GM08714 (cell line): ENCODE results near the gene MYL3.
"Not testable (repeated sequence)": the region's sequence is repeated elsewhere in the genome, so short reads cannot be mapped to it uniquely, and the experiment has no call there.

ENCODE experiments used
- H3K4me3 ChIP-seq: fragments of 200-500 bp; sonication (Bioruptor generic); 2 replicates; pipeline ENCODE4 v1.5.1; 2014; ENCODE audit warnings: mild to moderate bottlenecking, low read length, inconsistent platforms
- ZNF274 ChIP-seq: IDR thresholded peaks from 2 replicates; pipeline ENCODE4 v1.6.1; 2012; ENCODE audit warnings: mild to moderate bottlenecking, low read depth, low read length

MYL3 gene

DNA sequence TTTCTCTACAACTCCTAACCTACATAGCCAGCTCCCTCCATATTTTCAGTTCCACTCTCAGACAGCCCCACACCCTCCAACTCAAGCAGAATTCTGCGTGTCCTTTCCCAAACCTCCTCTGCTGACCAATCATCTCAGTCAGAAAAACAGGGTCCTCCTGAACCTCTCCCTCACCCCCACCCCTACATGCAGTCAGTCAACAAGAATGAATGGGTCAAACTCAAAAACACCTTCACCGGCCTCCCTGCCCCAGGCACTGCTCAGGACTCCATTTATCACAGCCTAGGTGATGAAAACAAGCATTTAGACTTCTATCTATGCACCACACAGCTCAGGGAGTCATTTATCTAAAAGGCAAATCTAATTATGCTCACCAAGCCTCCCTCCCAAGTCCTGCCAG is 32.4 kb downstream of the MYL3 start:
- no peak overlapping the region for H3K4me3 ChIP-seq
- TF ChIP-seq ZNF274: no peak

DNA sequence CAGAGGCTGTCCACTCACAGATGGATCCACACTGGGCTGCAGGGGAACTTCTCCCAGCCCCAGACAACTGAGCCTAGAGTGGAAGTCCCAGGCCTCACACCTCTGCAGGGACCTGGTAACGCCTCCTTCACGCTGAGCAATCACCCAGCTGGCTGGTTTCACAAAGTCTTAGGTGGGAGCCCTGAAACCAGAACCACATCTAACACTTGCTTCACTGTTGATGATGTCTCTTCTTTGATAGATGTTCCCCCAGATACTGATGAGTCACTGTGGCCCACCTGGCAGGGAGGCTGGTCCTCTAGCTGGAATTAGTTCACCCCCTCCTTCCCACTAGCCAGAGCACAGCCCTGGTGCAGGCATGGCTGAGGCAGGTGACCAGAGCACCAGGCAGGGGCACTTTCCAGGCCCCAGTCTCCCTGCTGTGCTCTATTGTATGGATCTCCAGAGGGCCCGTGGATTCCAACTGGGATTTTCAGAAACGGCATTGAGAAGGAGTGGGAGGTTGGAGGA is 33.5 kb downstream of the MYL3 start:
- no peak overlapping the region for H3K4me3 ChIP-seq
- no peak for TF ChIP-seq ZNF274

DNA sequence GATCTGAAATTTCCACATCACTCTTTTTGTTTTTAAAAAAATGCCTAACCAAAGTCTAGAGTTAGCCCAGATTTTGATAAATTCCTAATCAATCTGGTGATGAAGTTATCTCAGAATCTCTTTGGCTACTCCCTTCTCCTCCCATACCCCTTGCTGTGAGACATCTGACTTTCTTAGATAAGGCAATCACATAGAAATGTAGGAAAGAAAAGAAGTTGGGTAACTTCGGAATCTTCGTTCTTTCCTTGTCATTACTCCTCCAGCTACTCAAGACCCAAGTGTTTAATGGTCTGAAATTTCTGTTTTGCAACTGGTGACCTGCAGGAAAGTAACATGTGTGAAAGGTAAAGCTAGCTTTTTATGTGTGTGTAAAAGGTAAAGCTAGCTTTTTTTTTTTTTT is 37.8 kb downstream of the MYL3 start:
- H3K4me3 ChIP-seq: no peak overlapping the region
- no peak for TF ChIP-seq ZNF274

DNA sequence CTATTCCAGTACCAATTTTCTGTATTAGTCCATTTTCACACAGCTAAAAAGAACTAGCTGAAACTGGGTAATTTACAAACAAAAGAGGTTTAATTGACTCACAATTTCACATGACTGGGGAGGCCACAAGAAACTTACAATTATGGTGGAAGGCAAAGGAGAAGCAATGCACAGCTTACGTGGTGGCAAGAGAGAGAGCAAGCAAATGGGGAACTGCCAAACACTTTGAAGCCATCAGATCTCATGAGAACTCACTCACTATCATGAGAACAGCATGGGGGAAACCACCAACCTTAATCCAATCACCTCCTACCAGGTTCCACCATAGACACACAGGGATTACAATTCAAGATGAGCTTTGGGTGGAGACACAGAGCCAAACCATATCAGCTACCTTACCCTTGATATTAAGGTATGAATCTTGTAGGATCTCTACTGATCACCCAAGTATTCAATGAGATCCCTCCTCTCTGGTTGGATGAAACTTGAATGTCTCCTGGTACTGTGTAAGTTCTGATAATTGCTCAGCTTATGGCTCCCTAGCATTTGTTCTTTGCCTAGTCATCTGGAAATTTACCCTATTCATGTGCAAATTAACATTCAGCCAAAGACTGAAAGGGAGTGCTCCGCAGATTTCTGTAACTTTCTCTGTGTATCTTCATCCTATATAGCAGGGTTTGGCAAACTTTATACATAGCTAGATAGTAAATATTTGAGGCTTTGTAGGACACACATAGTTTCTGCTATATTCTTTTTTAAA is 38.9 kb downstream of the MYL3 start:
- TF ChIP-seq ZNF274: no peak
- no peak overlapping the region for H3K4me3 ChIP-seq

DNA sequence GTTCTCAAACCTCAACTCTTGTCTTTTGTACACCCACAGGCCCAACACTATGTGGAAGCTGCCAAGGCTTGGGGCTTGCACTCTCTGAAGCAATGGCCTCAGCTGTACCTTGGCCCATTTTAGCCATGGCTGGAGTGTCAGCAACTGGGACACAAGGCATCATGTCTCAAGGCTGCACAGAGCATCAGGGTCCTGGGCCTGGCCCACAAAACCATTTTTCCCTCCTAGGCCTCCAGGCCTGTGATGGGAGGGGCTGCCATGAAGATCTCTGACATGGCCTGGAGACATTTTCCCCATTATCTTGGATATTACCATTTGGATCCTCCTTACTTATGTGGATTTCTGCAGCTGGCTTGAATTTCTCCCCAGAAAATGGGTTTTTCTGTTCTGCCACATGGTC is 39.9 kb downstream of the MYL3 start:
- H3K4me3 ChIP-seq: not testable (repeated sequence)

DNA sequence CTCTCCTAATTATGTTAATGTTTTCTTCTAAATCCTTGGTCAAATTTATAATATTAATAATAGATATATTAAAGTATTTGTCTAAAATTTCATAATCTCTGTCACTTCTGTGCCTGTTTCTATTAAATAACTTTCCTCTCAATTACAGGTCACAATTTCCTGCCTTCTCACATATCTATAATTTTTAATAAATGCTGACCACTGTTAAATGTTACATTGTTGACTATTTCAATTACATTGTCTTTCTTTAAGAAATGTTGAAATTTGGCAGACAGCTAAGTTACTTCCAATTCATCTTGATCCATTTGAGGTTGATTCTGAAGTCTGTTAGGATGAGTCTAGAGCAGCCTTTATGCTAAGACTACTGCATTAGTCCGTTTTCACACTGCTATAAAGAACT is 41.7 kb downstream of the MYL3 start:
- H3K4me3 ChIP-seq: no peak overlapping the region
- no peak for TF ChIP-seq ZNF274

DNA sequence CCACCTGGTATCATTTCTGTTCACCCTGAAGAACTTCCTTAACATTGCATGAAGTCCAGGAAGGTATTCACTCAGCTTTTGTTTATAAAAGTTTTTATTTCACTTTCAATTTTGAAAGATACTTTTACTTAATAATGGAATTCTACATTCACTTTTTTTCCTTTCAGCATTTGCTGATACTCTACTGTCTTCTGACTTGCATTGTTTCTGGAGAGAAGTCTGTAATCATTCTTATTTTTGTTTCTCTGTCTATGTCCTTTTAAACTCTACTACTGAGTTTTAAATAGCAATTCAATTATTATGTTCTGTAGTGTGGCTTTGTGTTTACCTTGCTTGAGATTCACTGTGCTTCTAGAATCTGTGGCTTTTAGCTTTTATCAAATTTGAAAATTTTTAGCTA is 42.4 kb downstream of the MYL3 start:
- no peak for TF ChIP-seq ZNF274
- H3K4me3 ChIP-seq: no peak overlapping the region

DNA sequence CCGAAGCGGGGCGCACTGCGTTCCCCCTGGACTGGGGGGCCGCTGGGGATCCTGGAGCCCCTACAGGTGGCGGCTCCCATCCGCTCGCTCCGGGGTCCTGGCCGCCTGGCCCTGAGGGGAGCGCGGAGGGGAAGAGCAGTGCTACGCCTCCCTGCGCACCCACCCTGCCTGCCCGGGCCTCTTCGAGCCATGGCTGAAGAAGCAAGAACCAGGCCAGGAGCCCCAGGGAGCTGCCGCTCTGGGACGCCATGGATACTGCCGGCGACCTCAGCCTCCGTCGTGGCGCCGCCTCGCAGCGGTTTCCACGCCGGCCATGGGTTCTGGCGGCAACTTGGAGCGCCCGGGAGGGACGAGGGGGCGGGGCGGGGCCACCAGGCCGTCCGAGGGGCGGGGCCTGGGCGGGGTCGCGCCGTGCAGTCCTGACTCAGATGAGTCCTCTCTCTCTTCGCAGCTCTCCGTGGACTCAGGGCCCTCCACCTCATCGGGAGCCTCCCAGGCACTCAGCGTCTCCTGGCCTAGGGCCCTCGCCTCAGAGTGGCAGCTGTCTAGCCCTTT is 50.9 kb downstream of the MYL3 start:
- no peak overlapping the region for H3K4me3 ChIP-seq
- TF ChIP-seq ZNF274: no peak

DNA sequence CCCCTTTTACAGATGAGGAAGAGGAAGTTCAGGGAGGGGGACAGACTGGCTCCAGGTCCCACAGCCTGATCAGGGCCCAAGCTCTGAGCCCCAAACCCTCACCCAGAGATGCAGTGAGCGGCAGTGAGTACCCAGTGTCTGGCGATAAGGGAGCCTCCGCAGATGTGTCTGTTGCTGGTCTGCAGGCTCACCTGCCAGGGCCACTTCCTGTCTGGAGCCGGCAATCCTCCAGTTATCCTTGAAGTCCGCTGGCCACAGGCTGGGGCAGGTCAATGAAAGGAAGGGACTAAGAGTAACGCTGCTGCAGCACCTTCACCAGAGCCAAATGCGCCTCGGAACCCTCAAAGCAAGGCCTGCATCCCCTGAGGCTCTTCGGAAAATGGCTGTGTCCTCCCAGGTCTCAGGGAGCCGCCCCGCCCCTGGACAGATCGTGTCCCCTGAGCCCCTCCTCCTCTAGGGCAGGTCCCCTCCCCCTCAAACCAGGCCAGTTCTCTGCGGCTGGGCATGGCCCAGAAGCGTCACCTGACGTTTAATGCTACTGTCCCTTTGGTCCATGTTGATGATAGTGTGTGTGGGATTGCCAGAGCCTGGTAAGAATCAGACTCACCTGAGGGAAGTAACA is 51.5 kb downstream of the MYL3 start:
- TF ChIP-seq ZNF274: no peak
- no peak overlapping the region for H3K4me3 ChIP-seq

DNA sequence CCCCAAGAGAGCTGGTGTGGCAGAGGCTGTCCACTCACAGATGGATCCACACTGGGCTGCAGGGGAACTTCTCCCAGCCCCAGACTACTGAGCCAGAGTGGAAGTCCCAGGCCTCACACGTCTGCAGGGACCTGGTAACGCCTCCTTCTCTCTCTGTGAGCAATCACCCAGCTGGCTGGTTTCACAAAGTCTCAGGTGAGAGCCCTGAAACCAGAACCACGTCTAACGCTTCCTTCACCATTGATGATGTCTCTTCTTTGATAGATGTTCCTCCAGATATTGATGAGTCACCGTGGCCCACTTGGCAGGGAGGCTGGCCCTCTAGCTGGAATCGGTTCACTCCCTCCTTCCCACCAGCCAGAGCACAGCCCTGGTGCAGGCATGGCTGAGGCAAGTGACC is 54.5 kb downstream of the MYL3 start:
- H3K4me3 ChIP-seq: not testable (repeated sequence)
